Suprapubic skin (tissue), 4 donors: ENCODE results near the gene KREMEN1. TPM values are rescaled to one million over a fixed set of nuclear protein-coding genes. Genes with fewer than 3 reads are reported as not detected.

ENCODE experiments used
- DNase-seq, 2 donors: peaks; one replicate each; pipeline ENCODE4 v3.0.0-alpha.2; 2019; ENCODE audit warnings: low spot score in 2 of 2
- H3K27ac ChIP-seq: fragments of 200-600 bp; sonication (generic); one replicate; pipeline ENCODE4 v1.5.1; 2019
- H3K27me3 ChIP-seq: fragments of 200-600 bp; sonication (generic); one replicate; pipeline ENCODE4 v1.5.1; 2019
- H3K36me3 ChIP-seq: fragments of 200-600 bp; sonication (generic); one replicate; pipeline ENCODE4 v1.5.1; 2019
- H3K4me1 ChIP-seq: fragments of 200-600 bp; sonication (generic); one replicate; pipeline ENCODE4 v1.5.1; 2019
- H3K4me3 ChIP-seq: fragments of 200-600 bp; sonication (generic); one replicate; pipeline ENCODE4 v1.5.1; 2019; ENCODE audit warnings: mild to moderate bottlenecking
- H3K9me3 ChIP-seq: fragments of 200-600 bp; sonication (generic); one replicate; pipeline ENCODE4 v1.5.1; 2019
- CTCF ChIP-seq, 2 donors: fragments of 200-600 bp in 1 of 2; fragments of 450-650 bp in 1 of 2; sonication (generic) in 1 of 2; IDR thresholded peaks; one replicate each; pipeline ENCODE4 v1.5.1; 2016 to 2019; ENCODE audit warnings: antibody characterized with exemption in 2 of 2, mild to moderate bottlenecking in 1 of 2, moderate library complexity in 1 of 2
- EP300 ChIP-seq: sonication (generic); formaldehyde crosslinking; IDR thresholded peaks from one replicate; pipeline ENCODE4 v1.6.1; 2017; ENCODE audit warnings: antibody characterized with exemption
- POLR2A ChIP-seq, 2 donors: fragments of 450-650 bp; IDR thresholded peaks; one replicate each; pipeline ENCODE4 v1.6.1; 2017; ENCODE audit warnings: antibody characterized with exemption in 2 of 2, mild to moderate bottlenecking in 2 of 2, moderate library complexity in 2 of 2
- POLR2AphosphoS5 ChIP-seq, 3 donors: sonication (generic); formaldehyde crosslinking; IDR thresholded peaks; one replicate each; pipeline ENCODE4 v1.6.1; 2017; ENCODE audit warnings: antibody characterized with exemption in 3 of 3
- WGBS: methylation state at CpG from one replicate; pipeline ENCODE4 v1.1.5; 2018; 5-methylcytosine and 5-hydroxymethylcytosine counted together
- total RNA-seq, 4 donors: library from RNA; depleted of rRNA; stranded (reverse); fragments of >200 nt; gene quantifications; one replicate each; pipeline ENCODE4 v1.1.0, GENCODE V29; 2016

The KREMEN1 gene
- total RNA-seq, 4 donors from 2014 or later, result 51.6 to 71.1 (median 60.9) TPM

GRCh38 chr22:29154364-29155048 lies 81.7 kb downstream of the KREMEN1 start:
- TF ChIP-seq CTCF (IDR thresholded peaks at IDR 0.05) (peak; percentile 66 to 97), POLR2A (IDR thresholded peaks at IDR 0.05) (no peak), POLR2AphosphoS5 (IDR thresholded peaks at IDR 0.05) (no peak), EP300 (no peak)
- peaks cover 28% of the 10 kb centered on the region for H3K4me1 ChIP-seq
- peaks cover 6% of the 10 kb centered on the region for H3K36me3 ChIP-seq
- 15% methylated on average over 10 of the region's 21 CpGs for WGBS
- no peaks in the 10 kb centered on the region for H3K9me3 ChIP-seq
- DNase-seq, result peak; percentile 84 to 88
- H3K27me3 ChIP-seq, result no peaks in the 10 kb centered on the region
- no peak overlapping the region for H3K27ac ChIP-seq
- peak overlapping the region; percentile 31 for H3K4me3 ChIP-seq

DNA sequence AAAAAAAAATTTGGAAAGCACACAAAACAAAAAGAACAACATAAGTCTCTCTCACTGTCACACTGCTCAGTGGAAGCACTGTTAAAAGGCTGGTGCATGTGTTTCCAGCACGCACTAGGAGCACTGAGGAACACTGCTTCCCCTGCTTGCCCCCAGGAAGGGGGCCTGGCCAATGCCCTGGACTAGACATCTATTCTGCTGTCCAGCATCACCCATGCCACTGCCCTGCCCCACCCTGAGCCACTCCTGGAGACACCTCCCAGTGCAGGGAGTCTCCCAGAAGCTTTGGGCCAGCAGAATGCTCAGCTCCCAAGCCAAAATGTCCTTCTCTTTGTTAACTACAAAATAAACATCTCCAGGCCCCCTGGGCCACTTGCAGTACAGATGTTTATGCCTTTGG lies 83.1 kb downstream of the KREMEN1 start:
- no peak for TF ChIP-seq CTCF (IDR thresholded peaks at IDR 0.05)
- no peak for TF ChIP-seq POLR2A (IDR thresholded peaks at IDR 0.05)
- no peak overlapping the region for H3K27ac ChIP-seq
- no peaks in the 10 kb centered on the region for H3K9me3 ChIP-seq
- H3K27me3 ChIP-seq, result no peaks in the 10 kb centered on the region
- 70% methylated on average over 1 of the region's 1 CpG for WGBS
- H3K4me1 ChIP-seq, result peaks cover 22% of the 10 kb centered on the region
- no peak overlapping the region for H3K4me3 ChIP-seq
- DNase-seq, result peak in 1 of 2 donors; percentile 50
- no peaks in the 10 kb centered on the region for H3K36me3 ChIP-seq

GRCh38 chr22:29156507-29156906 lies 83.7 kb downstream of the KREMEN1 start:
- peak in 1 of 2 donors; percentile 36 for DNase-seq
- WGBS, result 62% methylated on average over 4 of the region's 9 CpGs
- H3K4me3 ChIP-seq, result no peak overlapping the region
- H3K27ac ChIP-seq, result no peak overlapping the region
- peaks cover 18% of the 10 kb centered on the region for H3K4me1 ChIP-seq
- H3K27me3 ChIP-seq, result no peaks in the 10 kb centered on the region
- TF ChIP-seq POLR2AphosphoS5 (IDR thresholded peaks at IDR 0.05) (no peak), CTCF (IDR thresholded peaks at IDR 0.05) (no peak), EP300 (no peak), POLR2A (IDR thresholded peaks at IDR 0.05) (no peak)
- H3K9me3 ChIP-seq, result no peaks in the 10 kb centered on the region
- H3K36me3 ChIP-seq, result no peaks in the 10 kb centered on the region

- WGBS, result 92% methylated on average over 11 of the region's 11 CpGs
- Histone ChIP-seq H3K9me3 (no peaks in the 10 kb centered on the region), H3K27me3 (no peaks in the 10 kb centered on the region), H3K36me3 (no peaks in the 10 kb centered on the region), H3K4me3 (no peak overlapping the region), H3K27ac (no peak overlapping the region), H3K4me1 (peaks cover 8% of the 10 kb centered on the region)
- TF ChIP-seq POLR2A (IDR thresholded peaks at IDR 0.05) (no peak), POLR2AphosphoS5 (IDR thresholded peaks at IDR 0.05) (no peak), EP300 (no peak), CTCF (IDR thresholded peaks at IDR 0.05) (no peak)
- DNase-seq, result peak in 1 of 2 donors; percentile 28
Observed at GRCh38 chr22:29157759-29158535, 85.1 kb downstream of the KREMEN1 start.

GRCh38 chr22:29158546-29158945 lies 85.7 kb downstream of the KREMEN1 start:
- TF ChIP-seq POLR2A (IDR thresholded peaks at IDR 0.05) (no peak), EP300 (no peak), CTCF (IDR thresholded peaks at IDR 0.05) (no peak), POLR2AphosphoS5 (IDR thresholded peaks at IDR 0.05) (no peak)
- H3K9me3 ChIP-seq, result no peaks in the 10 kb centered on the region
- H3K36me3 ChIP-seq, result no peaks in the 10 kb centered on the region
- DNase-seq, result peak in 1 of 2 donors; percentile 32
- H3K4me1 ChIP-seq, result peaks cover 8% of the 10 kb centered on the region
- H3K27ac ChIP-seq, result no peak overlapping the region
- no peak overlapping the region for H3K4me3 ChIP-seq
- no peaks in the 10 kb centered on the region for H3K27me3 ChIP-seq
- WGBS, result 88% methylated on average over 5 of the region's 5 CpGs
